ENCODE data around the gene CAND1.

- TF ChIP-seq, protein P1, sequence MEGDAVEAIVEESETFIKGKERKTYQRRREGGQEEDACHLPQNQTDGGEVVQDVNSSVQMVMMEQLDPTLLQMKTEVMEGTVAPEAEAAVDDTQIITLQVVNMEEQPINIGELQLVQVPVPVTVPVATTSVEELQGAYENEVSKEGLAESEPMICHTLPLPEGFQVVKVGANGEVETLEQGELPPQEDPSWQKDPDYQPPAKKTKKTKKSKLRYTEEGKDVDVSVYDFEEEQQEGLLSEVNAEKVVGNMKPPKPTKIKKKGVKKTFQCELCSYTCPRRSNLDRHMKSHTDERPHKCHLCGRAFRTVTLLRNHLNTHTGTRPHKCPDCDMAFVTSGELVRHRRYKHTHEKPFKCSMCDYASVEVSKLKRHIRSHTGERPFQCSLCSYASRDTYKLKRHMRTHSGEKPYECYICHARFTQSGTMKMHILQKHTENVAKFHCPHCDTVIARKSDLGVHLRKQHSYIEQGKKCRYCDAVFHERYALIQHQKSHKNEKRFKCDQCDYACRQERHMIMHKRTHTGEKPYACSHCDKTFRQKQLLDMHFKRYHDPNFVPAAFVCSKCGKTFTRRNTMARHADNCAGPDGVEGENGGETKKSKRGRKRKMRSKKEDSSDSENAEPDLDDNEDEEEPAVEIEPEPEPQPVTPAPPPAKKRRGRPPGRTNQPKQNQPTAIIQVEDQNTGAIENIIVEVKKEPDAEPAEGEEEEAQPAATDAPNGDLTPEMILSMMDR (IDR thresholded peaks at IDR 0.05; ENCODE audit: low read length), result no peak
- no peak for TF ChIP-seq EZH2 (IDR thresholded peaks at IDR 0.05; ENCODE audit: borderline replicate concordance, low read length)
Measured at GRCh38 chr12:67338426-67338825, 69.3 kb downstream of the CAND1 start.

All from OCI-LY1 (cell line).